ENCODE data around the gene ARAP2.

The ARAP2 gene

GRCh38 chr4:36029951-36030350 lies 214.4 kb downstream of the ARAP2 start:
- Histone ChIP-seq H3K4me3 (ENCODE audit: low read length) (no peak overlapping the region), H3K4me2 (ENCODE audit: low read length) (no peak overlapping the region), H3K4me1 (ENCODE audit: low read length) (peaks cover 10% of the 10 kb centered on the region), H2AFZ (ENCODE audit: low read depth, low read length) (no peak overlapping the region), H3K9me3 (ENCODE audit: insufficient read depth, low read length) (no peaks in the 10 kb centered on the region), H3K27me3 (ENCODE audit: low read depth, low read length) (no peaks in the 10 kb centered on the region), H3K27ac (ENCODE audit: low read length) (no peak overlapping the region), H3K9ac (ENCODE audit: low read length) (no peak overlapping the region), H3K36me3 (replicated peaks; ENCODE audit: low read depth, low read length) (peaks cover 3% of the 10 kb centered on the region), H3K79me2 (ENCODE audit: low read length) (no peaks in the 10 kb centered on the region), H4K20me1 (ENCODE audit: insufficient read depth, low read length) (no peaks in the 10 kb centered on the region)
- TF ChIP-seq CTCF (IDR thresholded peaks at IDR 0.05; ENCODE audit: low read depth, low read length) (no peak), EZH2phosphoT487 (IDR thresholded peaks at IDR 0.05; ENCODE audit: low read depth) (no peak)

DNA sequence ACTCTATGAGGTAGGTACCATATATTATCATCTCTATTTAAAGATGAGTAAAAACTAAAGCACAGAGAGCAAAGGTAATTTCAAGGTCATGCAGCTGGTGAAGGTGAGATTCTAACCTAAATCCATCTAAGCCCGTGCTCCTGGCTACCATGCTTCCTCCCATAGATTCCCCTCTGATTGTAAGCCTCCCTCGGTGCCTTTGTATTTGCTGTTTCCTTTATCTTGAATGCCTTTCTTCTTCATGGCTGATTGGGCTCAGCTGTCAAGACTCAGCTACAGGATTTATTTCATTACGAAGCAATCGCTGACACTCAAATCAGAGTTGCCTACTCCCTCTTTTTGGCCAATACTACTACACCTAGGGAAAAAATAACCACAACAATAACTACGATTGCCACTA lies 217.1 kb downstream of the ARAP2 start:
- peaks cover 9% of the 10 kb centered on the region for H3K4me1 ChIP-seq (ENCODE audit: low read length)
- H3K4me3 ChIP-seq (ENCODE audit: low read length) = no peak overlapping the region
- TF ChIP-seq EZH2phosphoT487 (IDR thresholded peaks at IDR 0.05; ENCODE audit: low read depth) (no peak), CTCF (IDR thresholded peaks at IDR 0.05; ENCODE audit: low read depth, low read length) (no peak)
- H3K36me3 ChIP-seq (replicated peaks; ENCODE audit: low read depth, low read length) = no peaks in the 10 kb centered on the region
- no peak overlapping the region for H3K27ac ChIP-seq (ENCODE audit: low read length)
- no peaks in the 10 kb centered on the region for H3K79me2 ChIP-seq (ENCODE audit: low read length)
- no peaks in the 10 kb centered on the region for H3K27me3 ChIP-seq (ENCODE audit: low read depth, low read length)
- no peak overlapping the region for H3K4me2 ChIP-seq (ENCODE audit: low read length)
- H3K9me3 ChIP-seq (ENCODE audit: insufficient read depth, low read length) = no peaks in the 10 kb centered on the region
- no peak overlapping the region for H2AFZ ChIP-seq (ENCODE audit: low read depth, low read length)
- no peaks in the 10 kb centered on the region for H4K20me1 ChIP-seq (ENCODE audit: insufficient read depth, low read length)
- no peak overlapping the region for H3K9ac ChIP-seq (ENCODE audit: low read length)

DNA sequence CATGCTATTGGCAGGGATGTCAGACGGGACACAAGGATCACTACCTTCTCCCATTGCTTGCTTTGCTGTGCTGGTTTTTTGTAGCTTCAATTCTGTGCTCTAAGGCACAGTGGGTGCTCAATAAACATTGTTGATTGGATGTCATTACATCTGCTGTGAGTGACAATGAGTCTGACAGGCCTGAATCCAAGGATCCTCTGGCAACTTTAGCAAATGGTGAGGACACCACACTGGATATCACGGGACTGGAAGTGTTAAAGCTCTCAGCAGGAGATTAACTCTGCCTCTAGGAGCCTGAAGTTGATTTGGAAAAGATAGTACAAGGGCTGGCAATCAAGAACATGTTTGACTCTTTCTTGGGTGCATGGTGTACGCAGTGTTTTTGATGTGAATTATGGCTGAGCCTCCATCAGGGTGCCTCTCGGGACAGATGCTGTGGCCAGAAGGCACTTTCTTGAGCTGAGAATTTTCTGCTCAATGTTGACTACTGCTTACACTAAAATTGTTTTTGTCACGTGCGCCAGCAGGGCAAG lies 217.9 kb downstream of the ARAP2 start:
- H3K9ac ChIP-seq (ENCODE audit: low read length) = no peak overlapping the region
- no peaks in the 10 kb centered on the region for H4K20me1 ChIP-seq (ENCODE audit: insufficient read depth, low read length)
- H3K9me3 ChIP-seq (ENCODE audit: insufficient read depth, low read length) = no peaks in the 10 kb centered on the region
- no peak overlapping the region for H2AFZ ChIP-seq (ENCODE audit: low read depth, low read length)
- H3K4me1 ChIP-seq (ENCODE audit: low read length) = peaks cover 9% of the 10 kb centered on the region
- H3K4me3 ChIP-seq (ENCODE audit: low read length) = no peak overlapping the region
- no peak overlapping the region for H3K4me2 ChIP-seq (ENCODE audit: low read length)
- H3K27ac ChIP-seq (ENCODE audit: low read length) = no peak overlapping the region
- no peaks in the 10 kb centered on the region for H3K27me3 ChIP-seq (ENCODE audit: low read depth, low read length)
- H3K36me3 ChIP-seq (replicated peaks; ENCODE audit: low read depth, low read length) = no peaks in the 10 kb centered on the region
- no peaks in the 10 kb centered on the region for H3K79me2 ChIP-seq (ENCODE audit: low read length)
- TF ChIP-seq EZH2phosphoT487 (IDR thresholded peaks at IDR 0.05; ENCODE audit: low read depth) (no peak), CTCF (IDR thresholded peaks at IDR 0.05; ENCODE audit: low read depth, low read length) (no peak)

DNA sequence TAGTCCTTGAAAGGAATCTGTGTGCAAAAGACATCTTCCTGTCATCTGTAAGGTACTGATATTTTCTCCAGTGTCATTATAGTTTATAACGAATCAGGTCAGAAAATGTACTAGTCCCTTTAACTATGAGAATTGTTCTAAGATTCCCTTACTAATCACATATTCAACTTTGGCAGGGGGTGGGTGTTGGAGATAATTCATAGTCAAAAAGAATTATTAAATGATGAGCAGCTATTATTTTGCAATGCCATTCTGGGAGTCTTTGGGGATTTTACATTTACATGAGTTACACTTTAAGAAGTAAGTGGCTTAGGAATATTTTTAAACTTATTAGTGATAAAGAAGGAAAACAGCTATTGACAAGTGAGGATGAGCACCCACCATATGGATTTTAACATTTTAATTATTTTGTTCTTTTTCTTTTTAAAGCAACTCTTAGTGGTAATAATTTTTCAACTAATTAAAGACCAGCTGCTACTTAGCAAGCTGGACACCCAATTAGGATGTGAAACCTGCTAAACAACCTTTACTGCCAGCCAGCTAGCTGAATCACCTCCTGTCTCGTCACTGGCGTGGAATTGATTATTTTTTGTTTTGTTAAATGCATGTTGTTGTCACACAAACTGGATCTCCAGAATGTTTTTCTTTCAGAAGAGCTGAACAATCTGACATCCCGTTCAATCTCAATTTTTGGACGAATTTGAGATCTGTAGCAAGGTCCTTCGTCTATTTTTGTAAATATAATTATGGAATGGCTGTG lies 219.2 kb downstream of the ARAP2 start:
- Histone ChIP-seq H3K4me3 (ENCODE audit: low read length) (peak overlapping the region; percentile 15; the same call in 1 of the 2 replicates), H3K4me2 (ENCODE audit: low read length) (peak overlapping the region; percentile 38), H3K9ac (ENCODE audit: low read length) (no peak overlapping the region), H3K36me3 (replicated peaks; ENCODE audit: low read depth, low read length) (no peaks in the 10 kb centered on the region), H4K20me1 (ENCODE audit: insufficient read depth, low read length) (no peaks in the 10 kb centered on the region), H3K27ac (ENCODE audit: low read length) (no peak overlapping the region), H3K27me3 (ENCODE audit: low read depth, low read length) (no peaks in the 10 kb centered on the region), H3K9me3 (ENCODE audit: insufficient read depth, low read length) (no peaks in the 10 kb centered on the region), H3K79me2 (ENCODE audit: low read length) (no peaks in the 10 kb centered on the region), H2AFZ (ENCODE audit: low read depth, low read length) (no peak overlapping the region), H3K4me1 (ENCODE audit: low read length) (peaks cover 9% of the 10 kb centered on the region)
- no peak for TF ChIP-seq CTCF (IDR thresholded peaks at IDR 0.05; ENCODE audit: low read depth, low read length)
- TF ChIP-seq EZH2phosphoT487 (IDR thresholded peaks at IDR 0.05; ENCODE audit: low read depth) = no peak
